GM19324 (cell line): ENCODE results near the gene NR2C2.

Experiments used
- ATAC-seq: cut with Tn5 transposase; IDR thresholded peaks from one replicate; pipeline ENCODE4 v1.9.1; 2021; ENCODE audit warnings: mild to moderate bottlenecking, moderate library complexity; ENCODE audit not compliant: unreplicated experiment, low FRiP score

The NR2C2 gene

GRCh38 chr3:15055019-15055557 lies 107.7 kb downstream of the NR2C2 start:
- ATAC-seq: no peak

GRCh38 chr3:15056676-15057404 lies 109.5 kb downstream of the NR2C2 start:
- ATAC-seq: no peak

GRCh38 chr3:15060029-15060428 lies 112.6 kb downstream of the NR2C2 start:
- ATAC-seq: no peak

GRCh38 chr3:15063238-15063637 lies 115.9 kb downstream of the NR2C2 start:
- ATAC-seq: no peak

DNA sequence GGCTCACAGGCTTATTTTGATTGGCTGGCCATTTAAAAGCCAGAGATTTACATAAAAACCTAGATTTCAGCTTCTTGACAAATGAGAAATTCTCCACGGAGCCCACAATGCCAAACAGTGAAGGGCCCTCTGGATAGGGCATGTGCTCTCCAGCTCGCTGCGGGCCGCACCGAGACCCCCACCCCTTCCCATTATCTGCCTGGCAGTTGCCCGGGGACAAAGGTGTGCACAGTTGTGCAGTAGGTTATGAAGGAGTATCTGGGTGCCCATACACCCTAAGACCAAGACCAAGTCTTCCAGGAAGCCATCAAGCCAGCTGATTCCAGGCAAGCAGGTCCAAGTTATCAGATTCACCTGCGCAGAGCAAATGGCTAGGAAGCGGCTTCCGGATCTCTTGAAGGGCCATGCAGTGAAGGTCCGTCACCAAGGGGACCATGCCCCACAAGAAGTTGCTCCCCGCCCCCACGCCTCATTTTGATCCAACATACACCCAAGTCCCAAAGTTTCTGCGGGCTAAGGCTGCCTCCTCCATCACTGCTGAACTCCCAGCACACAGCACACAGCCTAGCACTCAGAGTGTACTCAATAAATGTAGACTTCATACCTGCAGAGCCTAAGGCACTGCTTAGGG lies 116.4 kb downstream of the NR2C2 start:
- ATAC-seq: no peak

GRCh38 chr3:15064299-15064834 lies 117.0 kb downstream of the NR2C2 start:
- ATAC-seq: no peak

- ATAC-seq: peak; percentile 96
Observed at GRCh38 chr3:15064835-15065549, 117.6 kb downstream of the NR2C2 start, which contains the start of gene MRPS25. Gene MRPS25 (minus strand): TSS chr3:15065315. CDS start chr3:15065194, 121 bp downstream.

DNA sequence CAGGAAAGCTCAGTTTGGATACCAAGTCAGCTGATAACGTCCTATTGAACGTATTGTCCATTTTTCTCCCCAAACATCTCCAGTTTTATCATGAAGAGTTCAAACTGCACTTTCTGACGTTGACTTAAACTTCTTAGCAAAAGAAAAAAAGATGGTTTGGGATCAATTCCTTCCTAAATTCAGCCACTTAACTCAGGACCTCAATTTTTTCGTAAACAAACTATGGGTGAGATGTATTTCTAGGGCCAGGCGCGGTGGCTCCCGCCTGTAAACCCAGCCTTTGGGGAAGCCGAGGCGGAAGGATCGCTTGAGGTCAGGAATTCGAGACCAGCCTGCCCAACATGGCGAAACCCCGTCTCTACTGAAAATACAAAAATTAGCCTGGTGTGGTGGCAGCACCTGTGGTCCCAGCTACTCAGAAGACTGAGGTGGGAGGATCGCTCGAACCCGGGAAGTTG lies 118.2 kb downstream of the NR2C2 start:
- ATAC-seq: no peak

DNA sequence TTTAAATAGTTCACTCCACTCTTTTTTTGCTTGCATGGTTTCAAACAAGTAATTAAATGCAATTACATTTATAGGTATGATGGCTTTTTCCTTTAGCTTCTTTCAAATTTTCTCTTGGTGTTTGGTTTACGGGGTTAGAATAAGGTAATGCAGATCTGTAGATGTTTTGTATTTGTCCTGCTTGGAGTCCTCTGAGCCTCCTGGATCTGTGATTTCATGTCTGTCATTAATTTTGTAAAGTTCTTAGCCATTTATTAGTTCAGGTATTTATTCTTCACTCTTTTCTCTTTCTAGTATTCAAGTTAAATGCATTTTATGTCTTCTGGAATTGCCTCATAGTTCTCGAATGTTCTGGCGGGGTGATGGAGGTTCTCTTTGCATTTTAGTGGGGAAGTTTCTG lies 119.1 kb downstream of the NR2C2 start:
- ATAC-seq: no peak

DNA sequence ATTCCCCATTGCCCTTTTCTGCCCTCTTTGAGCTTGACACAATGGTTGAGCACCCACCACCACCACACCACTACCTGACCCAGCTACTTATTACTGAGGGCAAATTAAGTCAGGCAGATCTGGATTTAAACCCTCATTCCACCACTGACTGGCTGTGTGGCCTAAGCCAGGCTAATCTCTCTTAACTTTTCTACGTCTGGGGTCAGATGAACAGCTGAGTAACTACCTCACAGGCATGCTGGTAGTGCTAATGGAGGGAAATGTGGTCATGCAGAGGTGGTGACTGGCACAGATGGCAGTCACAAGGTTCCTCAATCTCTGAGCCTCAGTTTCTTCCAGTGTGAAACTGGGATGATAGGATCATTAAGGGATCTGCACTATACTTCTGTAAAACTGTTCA lies 122.1 kb downstream of the NR2C2 start:
- no peak for ATAC-seq

GRCh38 chr3:15071699-15072098 lies 124.3 kb downstream of the NR2C2 start:
- no peak for ATAC-seq

- ATAC-seq: no peak
Observed at GRCh38 chr3:15074500-15074899, 127.1 kb downstream of the NR2C2 start.

GRCh38 chr3:15079091-15079490 lies 131.7 kb downstream of the NR2C2 start:
- ATAC-seq: no peak

- no peak for ATAC-seq
Observed at GRCh38 chr3:15081960-15082664, 134.7 kb downstream of the NR2C2 start.

DNA sequence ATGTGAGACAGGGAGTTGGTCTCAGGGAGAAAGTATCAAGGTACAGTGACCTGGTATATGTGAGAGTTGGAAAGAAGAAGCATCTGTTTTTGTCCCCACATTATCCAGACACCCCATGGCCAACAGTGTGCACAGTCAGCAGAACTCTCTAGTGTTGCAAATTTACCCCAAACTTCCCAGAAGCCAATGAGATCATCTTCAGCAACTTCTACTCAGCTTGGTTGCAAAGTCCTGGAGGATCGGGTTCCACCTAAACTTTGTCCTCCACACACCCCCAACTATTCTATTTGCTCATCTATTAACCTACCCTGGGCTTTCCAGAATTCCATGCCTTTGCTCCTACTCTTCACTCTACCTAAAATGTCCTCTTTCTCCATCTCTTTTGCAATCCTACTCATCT lies 135.9 kb downstream of the NR2C2 start:
- ATAC-seq: no peak

DNA sequence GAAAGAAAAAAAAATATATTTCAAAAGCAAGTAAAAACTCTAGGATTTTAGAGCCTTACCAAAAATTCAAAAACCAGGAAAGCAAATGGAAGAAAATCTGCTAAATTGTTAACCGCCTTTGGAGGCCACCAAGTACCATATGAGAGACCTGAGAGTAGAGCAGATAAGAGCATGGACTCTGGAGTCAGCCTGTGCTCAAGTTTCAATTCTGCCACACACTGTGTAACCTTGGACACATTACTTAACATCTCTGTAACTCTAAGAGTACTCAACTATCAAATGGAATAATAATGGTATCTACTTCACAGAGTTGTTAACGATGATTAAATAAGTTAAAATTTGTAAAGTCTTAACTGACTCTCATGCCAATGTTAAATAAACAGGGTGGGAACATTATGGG lies 138.9 kb downstream of the NR2C2 start:
- ATAC-seq: no peak

DNA sequence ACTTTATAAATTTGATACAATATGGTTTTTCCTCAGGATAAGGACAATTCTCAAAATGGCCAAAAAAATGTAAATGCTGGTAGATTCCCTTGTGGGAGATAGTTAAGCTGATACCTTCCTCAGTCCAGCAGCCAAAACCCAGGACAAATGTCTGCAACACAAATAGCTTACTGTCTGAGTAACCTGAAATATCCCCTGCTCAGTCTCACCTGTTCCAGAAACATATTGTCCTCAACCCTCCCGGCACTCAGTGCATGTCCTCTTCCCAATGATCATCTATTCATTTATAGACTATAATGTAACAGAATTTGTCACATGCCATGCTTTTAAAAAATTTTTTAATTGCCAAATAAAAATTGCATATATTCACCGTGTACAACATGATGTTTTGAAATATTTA lies 139.3 kb downstream of the NR2C2 start:
- ATAC-seq: no peak

DNA sequence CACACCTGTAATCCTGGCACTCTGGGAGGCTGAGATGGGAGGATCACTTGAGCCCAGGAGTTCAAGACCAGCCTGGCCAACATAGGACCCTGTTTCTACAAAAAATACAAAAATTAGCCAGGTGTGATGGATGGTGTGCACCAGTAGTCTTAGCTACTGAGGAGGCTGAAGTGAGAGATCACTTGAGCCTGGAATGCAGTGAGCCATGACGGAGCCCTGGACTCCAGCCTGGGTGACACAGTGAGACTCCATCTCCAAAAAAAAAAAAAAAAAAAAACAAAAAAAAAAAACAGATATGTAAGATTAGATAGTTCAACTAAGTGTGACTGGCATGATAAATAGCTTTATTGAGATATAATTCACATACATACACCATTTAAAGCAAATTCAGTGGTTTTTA lies 141.8 kb downstream of the NR2C2 start:
- ATAC-seq: no peak

GRCh38 chr3:15091575-15091974 lies 144.2 kb downstream of the NR2C2 start:
- no peak for ATAC-seq

GRCh38 chr3:15092686-15093085 lies 145.3 kb downstream of the NR2C2 start:
- no peak for ATAC-seq
